ENCODE data around the gene CHD1.

DNA sequence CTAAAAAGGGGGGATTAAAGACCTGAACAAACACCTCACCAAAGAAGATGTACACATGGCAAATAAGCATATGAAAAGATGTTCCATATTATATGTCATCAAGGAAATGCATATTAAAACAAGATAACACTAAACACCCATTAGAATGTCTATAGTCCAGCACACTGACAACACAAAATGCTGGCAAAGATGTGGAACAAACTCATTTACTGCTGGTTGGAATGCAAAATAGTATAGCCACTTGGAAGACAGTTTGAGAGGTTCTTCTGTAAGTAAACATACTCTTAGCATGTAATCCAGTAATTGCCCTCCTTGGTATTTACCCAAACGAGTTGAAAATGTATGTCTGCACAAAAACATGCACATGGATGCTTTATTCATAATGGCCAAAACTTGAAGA, 81.8 kb downstream of the CHD1 start:
- TF ChIP-seq, protein P1, sequence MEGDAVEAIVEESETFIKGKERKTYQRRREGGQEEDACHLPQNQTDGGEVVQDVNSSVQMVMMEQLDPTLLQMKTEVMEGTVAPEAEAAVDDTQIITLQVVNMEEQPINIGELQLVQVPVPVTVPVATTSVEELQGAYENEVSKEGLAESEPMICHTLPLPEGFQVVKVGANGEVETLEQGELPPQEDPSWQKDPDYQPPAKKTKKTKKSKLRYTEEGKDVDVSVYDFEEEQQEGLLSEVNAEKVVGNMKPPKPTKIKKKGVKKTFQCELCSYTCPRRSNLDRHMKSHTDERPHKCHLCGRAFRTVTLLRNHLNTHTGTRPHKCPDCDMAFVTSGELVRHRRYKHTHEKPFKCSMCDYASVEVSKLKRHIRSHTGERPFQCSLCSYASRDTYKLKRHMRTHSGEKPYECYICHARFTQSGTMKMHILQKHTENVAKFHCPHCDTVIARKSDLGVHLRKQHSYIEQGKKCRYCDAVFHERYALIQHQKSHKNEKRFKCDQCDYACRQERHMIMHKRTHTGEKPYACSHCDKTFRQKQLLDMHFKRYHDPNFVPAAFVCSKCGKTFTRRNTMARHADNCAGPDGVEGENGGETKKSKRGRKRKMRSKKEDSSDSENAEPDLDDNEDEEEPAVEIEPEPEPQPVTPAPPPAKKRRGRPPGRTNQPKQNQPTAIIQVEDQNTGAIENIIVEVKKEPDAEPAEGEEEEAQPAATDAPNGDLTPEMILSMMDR (conservative IDR thresholded peaks at IDR 0.05 in 1 of 2, IDR thresholded peaks at IDR 0.05 in 1 of 2; ENCODE audit: low read depth in 1 of 2, low read length in 2 of 2): no peak
- no peak for TF ChIP-seq EZH2 (IDR thresholded peaks at IDR 0.05; ENCODE audit: low read length, missing control alignments)
